Activated T-helper 1 cell treated with anti-CD3 and anti-CD28 coated beads, Interleukin-2, amount 50 U/mL, for 16 hours (primary cell): ENCODE results near the gene ADH1C.

Experiments
- DNase-seq, 2 donors: peaks; one replicate each; pipeline ENCODE4 v3.0.0-alpha.2; 2020; ENCODE audit warnings: low read depth in 1 of 2, low spot score in 1 of 2

ADH1C gene

DNA sequence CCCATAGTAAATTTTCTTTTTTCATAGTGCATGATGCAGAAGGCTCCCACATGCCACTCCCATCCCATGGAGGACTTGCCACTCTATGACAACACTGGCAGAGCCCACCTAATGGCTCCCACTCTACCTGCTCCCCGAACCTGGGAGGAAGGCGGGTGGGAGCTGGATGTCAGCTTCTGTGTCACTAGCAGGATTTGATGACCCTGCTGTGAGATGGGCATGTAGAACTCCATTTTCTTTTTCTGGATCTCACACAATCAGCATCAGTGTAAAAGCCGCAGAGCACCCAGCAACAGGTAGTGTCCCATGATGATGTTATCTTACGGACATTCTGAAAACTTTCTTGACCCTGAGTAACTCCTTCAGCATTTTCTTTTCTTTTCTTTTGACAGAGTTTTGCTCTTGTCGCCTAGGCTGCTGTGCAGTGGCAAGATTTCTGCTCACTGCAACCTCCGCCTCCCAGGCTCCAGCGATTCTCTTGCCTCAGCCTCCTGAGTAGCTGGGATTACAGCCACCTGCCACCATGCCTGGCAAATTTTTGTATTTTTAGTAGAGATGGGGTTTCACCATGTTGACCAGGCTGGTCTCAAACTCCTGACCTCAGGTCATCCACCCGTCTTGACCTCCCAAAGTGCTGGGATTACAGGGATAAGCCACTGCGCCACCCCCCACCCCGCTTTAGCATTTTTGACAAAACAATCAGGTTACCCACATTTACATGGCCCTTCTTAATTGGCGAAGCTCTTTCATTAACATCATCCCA lies 46.7 kb downstream of the ADH1C start:
- DNase-seq: no peak

DNA sequence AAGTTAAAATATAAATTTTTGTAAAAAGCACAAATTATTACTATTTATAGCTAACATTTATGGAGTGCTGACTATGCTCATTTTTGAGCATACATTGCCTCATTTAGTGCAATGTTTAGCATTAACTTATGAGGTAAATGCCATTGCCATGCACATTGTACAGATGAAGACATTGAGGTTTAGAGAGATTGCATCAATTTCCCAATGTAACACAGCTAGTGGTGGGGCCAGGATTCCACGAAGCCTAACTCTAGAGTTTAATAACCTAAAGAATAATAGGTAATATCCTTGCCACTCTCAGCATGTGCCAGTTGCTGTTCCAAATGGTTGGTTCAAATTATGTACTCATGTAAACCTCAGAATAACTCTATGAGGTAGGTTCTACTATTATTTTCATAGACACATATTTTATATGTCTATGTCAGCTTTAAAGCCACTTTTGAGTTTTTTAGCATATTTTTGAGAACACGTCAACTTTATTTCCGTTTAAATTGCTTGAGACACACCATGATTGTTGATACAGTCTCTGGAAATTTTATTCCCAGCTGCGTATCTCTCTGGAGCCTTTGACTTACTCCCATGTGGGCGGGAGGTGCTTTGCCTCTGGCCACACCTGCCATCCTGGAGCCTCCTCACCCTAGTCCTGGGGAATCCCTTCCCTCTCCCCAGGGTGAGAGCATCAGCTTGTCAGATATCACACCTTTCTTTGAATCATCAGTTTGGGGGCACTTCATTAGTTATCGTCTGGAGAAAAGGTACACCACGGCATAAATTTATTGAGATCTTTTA lies 51.0 kb downstream of the ADH1C start:
- no peak for DNase-seq

- DNase-seq: no peak
These were observed 51.6 kb downstream of the ADH1C start for GRCh38 chr4:99300934-99301333.

- no peak for DNase-seq
These were observed 59.2 kb downstream of the ADH1C start for GRCh38 chr4:99293357-99293756.

DNA sequence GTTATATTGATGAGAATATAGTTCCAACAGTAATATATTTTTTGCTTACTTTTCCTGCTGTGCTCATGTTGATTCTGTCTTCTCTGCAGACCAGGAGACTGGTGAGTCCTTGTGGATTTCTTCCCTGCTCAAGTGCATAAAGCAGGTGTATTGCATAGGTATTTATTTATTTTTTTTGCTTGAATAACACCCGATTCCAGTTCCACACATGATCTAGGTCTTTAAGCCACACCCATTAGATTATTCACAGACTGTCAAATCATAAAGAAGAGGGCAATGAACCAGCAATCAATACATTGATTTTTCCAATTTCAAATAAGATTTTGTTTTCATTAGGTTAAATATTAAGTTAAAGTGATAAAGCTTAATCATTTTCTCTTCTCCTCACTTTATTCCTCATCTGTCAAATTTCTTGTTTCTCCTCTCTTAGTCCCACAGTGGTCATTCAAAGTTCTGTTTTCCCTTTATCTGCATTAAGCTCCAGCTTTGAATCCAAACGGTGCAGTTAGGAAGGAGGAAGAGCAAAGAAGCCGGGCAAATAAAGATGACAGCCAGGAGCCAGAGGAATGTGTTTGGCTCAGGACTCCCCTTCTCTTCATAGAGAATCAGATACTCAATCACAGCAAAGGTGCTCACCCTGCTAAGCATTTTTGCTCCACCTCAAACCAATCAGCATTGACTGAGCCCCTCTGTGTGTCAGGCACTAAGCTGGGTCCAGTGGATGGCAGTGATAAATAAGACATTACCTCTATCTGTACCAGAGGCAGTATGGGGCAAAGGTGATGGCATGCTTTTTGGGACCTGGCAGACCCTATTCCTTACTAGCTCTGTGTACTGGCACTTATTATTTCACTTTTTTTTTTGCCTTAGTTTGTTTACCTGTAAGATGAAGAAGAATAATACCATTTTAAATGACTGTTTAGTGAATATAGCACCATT lies 61.4 kb downstream of the ADH1C start, which contains the start of gene ADH1A:
ADH1A (minus strand) TSS at position 138 of the 939 bp plus-strand sequence; CDS start at position 67, 71 bp downstream.
- no peak for DNase-seq
